ENCODE data around the gene MAEA. TPM values are rescaled to one million over a fixed set of nuclear protein-coding genes. Genes with fewer than 3 reads are reported as not detected.

MAEA gene
- total and polyA plus RNA-seq, 2 experiments from 2014 or later, result 49.8 to 99.0 TPM

DNA sequence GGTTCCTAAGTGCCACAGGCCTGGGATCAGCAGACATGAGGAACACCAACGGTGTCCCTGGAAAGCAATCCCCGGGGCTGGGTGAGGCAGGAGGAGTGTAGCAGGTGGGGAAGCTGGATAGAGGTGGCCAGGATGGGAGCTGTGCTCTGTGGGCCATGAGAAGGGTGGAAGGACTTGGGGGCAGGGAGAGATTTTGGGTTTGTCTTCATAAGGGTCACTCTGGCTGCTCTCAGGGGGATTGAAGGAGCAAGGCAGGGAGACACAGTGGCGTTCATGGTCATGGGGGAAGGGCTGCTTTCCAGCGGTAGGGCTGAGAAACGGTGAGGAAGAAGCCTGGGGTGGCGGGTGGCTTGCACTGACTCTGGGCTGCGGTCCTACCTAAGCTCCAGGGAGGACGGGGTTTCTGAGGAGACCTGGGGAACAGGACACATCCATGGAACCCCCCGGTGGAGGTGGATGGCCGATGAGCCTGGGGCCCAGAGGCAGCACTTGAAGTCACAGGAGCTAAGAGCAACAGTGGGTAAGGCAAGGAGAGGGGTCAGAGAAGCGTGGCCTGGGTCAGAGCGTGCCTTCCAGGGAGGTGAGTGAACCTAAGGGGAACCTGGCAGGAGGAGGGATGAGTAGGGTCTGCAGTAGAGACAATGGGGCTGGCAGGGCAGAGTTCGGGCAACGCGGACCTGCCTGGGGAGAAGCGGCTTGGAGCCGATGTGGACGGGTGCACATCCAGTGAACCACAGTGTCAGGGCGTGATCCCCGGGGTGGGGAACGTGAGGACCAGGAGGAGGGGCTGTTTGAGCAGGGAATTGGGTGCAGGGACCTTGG is 28.4 kb upstream of the MAEA start:
- no peaks in the 10 kb centered on the region for H3F3A ChIP-seq (replicated peaks; ENCODE audit: low read depth)
- no peak overlapping the region for H3K4me2 ChIP-seq
- DNase-seq (ENCODE audit: low spot score) (no peak), ATAC-seq (no peak)
- H3K36me3 ChIP-seq (ENCODE audit: insufficient read depth), result no peaks in the 10 kb centered on the region
- peaks cover 4% of the 10 kb centered on the region; the same call in 1 of the 2 replicates for H3K9me2 ChIP-seq (ENCODE audit: insufficient read depth)
- H3K4me1 Mint-ChIP-seq, result no peaks in the 10 kb centered on the region; the same call in 2 of the 3 replicates
- H3K79me2 ChIP-seq (replicated peaks; ENCODE audit: insufficient read depth), result no peaks in the 10 kb centered on the region
- no peaks in the 10 kb centered on the region for H4K20me1 ChIP-seq (replicated peaks; ENCODE audit: insufficient read depth)
- peaks cover 7% of the 10 kb centered on the region for H3K27me3 Mint-ChIP-seq (ENCODE audit: insufficient read depth, low read depth, poor library complexity)
- no peak overlapping the region for H3K27ac ChIP-seq (ENCODE audit: low read depth)
- H3K9me3 Mint-ChIP-seq, result peaks cover 41% of the 10 kb centered on the region
- no peaks in the 10 kb centered on the region for H3K27me3 ChIP-seq (ENCODE audit: insufficient read depth)
- H2AFZ ChIP-seq, result no peak overlapping the region
- H3K27ac Mint-ChIP-seq, result no peak overlapping the region
- no peak overlapping the region for H3K4me3 Mint-ChIP-seq
- H3K4me3 ChIP-seq, result no peak overlapping the region
- peaks cover 6% of the 10 kb centered on the region for H3K36me3 Mint-ChIP-seq (ENCODE audit: low read depth)
- TF ChIP-seq ZNF114 (CRISPR knock-in tag; IDR thresholded peaks at IDR 0.05), result no peak
- H3K4me1 ChIP-seq (ENCODE audit: insufficient read depth), result no peaks in the 10 kb centered on the region

DNA sequence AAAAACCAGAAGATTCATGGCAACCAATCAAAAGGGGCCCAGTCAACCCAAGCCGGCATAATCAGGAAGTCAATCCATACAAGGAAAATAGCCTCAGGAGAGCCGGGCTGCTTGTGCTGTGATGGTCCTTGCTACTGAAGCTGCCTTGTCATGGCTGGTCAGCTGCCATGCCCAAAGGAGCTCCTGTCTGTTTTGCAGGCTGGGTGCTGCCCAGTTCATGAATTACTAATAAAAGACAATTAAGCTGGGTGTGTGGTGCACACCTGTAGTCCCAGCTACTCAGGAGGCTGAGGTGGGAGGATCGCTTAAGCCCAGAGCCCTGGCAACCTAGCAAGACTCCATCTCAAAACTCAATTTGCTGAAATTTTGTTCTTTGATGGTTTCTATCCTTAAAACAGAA is 24.7 kb upstream of the MAEA start:
- Histone ChIP-seq H3K4me1 (ENCODE audit: insufficient read depth) (no peaks in the 10 kb centered on the region), H3K36me3 (ENCODE audit: insufficient read depth) (no peaks in the 10 kb centered on the region; the same call in 1 of the 2 replicates), H3K27ac (ENCODE audit: low read depth) (no peak overlapping the region), H3K4me3 (no peak overlapping the region), H4K20me1 (replicated peaks; ENCODE audit: insufficient read depth) (no peaks in the 10 kb centered on the region), H3F3A (replicated peaks; ENCODE audit: low read depth) (no peaks in the 10 kb centered on the region), H3K27me3 (ENCODE audit: insufficient read depth) (no peaks in the 10 kb centered on the region), H3K79me2 (replicated peaks; ENCODE audit: insufficient read depth) (no peaks in the 10 kb centered on the region), H3K9me2 (ENCODE audit: insufficient read depth) (no peaks in the 10 kb centered on the region), H3K4me2 (no peak overlapping the region), H2AFZ (no peak overlapping the region)
- no peaks in the 10 kb centered on the region; the same call in 2 of the 3 replicates for H3K4me1 Mint-ChIP-seq
- H3K27me3 Mint-ChIP-seq (ENCODE audit: insufficient read depth, low read depth, poor library complexity), result peaks cover 5% of the 10 kb centered on the region
- H3K9me3 Mint-ChIP-seq, result peaks cover 35% of the 10 kb centered on the region
- DNase-seq (ENCODE audit: low spot score) (no peak), ATAC-seq (no peak)
- peaks cover 12% of the 10 kb centered on the region for H3K36me3 Mint-ChIP-seq (ENCODE audit: low read depth)
- TF ChIP-seq EZH2phosphoT487 (IDR thresholded peaks at IDR 0.05; ENCODE audit: unreplicated experiment) (no peak), POLR2AphosphoS5 (IDR thresholded peaks at IDR 0.05; ENCODE audit: low read depth) (no peak)
- TF ChIP-seq, protein P1, sequence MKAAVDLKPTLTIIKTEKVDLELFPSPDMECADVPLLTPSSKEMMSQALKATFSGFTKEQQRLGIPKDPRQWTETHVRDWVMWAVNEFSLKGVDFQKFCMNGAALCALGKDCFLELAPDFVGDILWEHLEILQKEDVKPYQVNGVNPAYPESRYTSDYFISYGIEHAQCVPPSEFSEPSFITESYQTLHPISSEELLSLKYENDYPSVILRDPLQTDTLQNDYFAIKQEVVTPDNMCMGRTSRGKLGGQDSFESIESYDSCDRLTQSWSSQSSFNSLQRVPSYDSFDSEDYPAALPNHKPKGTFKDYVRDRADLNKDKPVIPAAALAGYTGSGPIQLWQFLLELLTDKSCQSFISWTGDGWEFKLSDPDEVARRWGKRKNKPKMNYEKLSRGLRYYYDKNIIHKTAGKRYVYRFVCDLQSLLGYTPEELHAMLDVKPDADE (IDR thresholded peaks at IDR 0.05), result no peak
- TF ChIP-seq, protein P2, sequence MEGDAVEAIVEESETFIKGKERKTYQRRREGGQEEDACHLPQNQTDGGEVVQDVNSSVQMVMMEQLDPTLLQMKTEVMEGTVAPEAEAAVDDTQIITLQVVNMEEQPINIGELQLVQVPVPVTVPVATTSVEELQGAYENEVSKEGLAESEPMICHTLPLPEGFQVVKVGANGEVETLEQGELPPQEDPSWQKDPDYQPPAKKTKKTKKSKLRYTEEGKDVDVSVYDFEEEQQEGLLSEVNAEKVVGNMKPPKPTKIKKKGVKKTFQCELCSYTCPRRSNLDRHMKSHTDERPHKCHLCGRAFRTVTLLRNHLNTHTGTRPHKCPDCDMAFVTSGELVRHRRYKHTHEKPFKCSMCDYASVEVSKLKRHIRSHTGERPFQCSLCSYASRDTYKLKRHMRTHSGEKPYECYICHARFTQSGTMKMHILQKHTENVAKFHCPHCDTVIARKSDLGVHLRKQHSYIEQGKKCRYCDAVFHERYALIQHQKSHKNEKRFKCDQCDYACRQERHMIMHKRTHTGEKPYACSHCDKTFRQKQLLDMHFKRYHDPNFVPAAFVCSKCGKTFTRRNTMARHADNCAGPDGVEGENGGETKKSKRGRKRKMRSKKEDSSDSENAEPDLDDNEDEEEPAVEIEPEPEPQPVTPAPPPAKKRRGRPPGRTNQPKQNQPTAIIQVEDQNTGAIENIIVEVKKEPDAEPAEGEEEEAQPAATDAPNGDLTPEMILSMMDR (conservative IDR thresholded peaks at IDR 0.05; ENCODE audit: low read depth in 2 of 2), result no peak
- no peak overlapping the region for H3K4me3 Mint-ChIP-seq
- H3K27ac Mint-ChIP-seq, result no peak overlapping the region

DNA sequence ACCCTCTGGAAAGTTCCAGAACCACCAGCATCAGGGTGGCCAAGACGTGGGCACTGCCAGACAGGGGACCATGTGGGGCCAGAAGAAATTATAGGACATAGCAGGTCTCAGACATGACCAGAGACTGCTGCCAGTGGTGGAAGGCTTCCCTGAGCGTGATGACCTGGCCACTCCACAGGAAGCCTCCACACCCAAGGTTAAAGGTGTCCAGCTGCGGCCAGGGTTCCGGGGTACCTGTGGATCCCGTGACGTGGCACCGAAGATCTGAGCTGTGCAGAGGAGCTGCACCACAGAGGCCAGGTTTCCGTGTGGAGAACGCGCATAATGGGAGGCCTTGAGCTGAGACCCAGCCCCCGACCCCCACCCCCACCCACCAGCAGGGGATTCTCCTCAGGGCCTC is 24.3 kb upstream of the MAEA start:
- Mint-ChIP-seq H3K9me3 (peaks cover 38% of the 10 kb centered on the region), H3K27me3 (ENCODE audit: insufficient read depth, low read depth, poor library complexity) (peaks cover 5% of the 10 kb centered on the region), H3K27ac (no peak overlapping the region), H3K4me3 (no peak overlapping the region), H3K4me1 (no peaks in the 10 kb centered on the region; the same call in 2 of the 3 replicates), H3K36me3 (ENCODE audit: low read depth) (peaks cover 12% of the 10 kb centered on the region)
- H3K36me3 ChIP-seq (ENCODE audit: insufficient read depth), result no peaks in the 10 kb centered on the region; the same call in 1 of the 2 replicates
- H4K20me1 ChIP-seq (replicated peaks; ENCODE audit: insufficient read depth), result no peaks in the 10 kb centered on the region
- H3K4me1 ChIP-seq (ENCODE audit: insufficient read depth), result no peaks in the 10 kb centered on the region
- no peaks in the 10 kb centered on the region for H3K79me2 ChIP-seq (replicated peaks; ENCODE audit: insufficient read depth)
- H3K27me3 ChIP-seq (ENCODE audit: insufficient read depth), result no peaks in the 10 kb centered on the region
- no peak overlapping the region for H3K4me3 ChIP-seq
- ATAC-seq, result no peak
- no peaks in the 10 kb centered on the region for H3K9me2 ChIP-seq (ENCODE audit: insufficient read depth)
- H2AFZ ChIP-seq, result no peak overlapping the region
- H3K4me2 ChIP-seq, result no peak overlapping the region
- no peak overlapping the region for H3K27ac ChIP-seq (ENCODE audit: low read depth)
- no peaks in the 10 kb centered on the region for H3F3A ChIP-seq (replicated peaks; ENCODE audit: low read depth)
- no peak for DNase-seq (ENCODE audit: low spot score)
- TF ChIP-seq STAT1 (IDR thresholded peaks at IDR 0.05; ENCODE audit: unreplicated experiment) (no peak), JUNB (IDR thresholded peaks at IDR 0.05; ENCODE audit: unreplicated experiment) (no peak)
